Transverse colon (tissue), 4 donors: ENCODE results near the gene RCAN2. TPM values are rescaled to one million over a fixed set of nuclear protein-coding genes. Genes with fewer than 3 reads are reported as not detected.

Source experiments
- DNase-seq: peaks from one replicate; pipeline ENCODE4 v3.0.0-alpha.2; 2019
- H3K27ac ChIP-seq, 4 donors: fragments of 200-600 bp; sonication (generic); 2 replicates each; pipeline ENCODE4 v1.5.1; 2016 to 2018; ENCODE audit warnings: inconsistent platforms in 4 of 4
- H3K27me3 ChIP-seq: fragments of 200-600 bp; sonication (generic); 2 replicates; pipeline ENCODE4 v1.5.1; 2017; ENCODE audit warnings: inconsistent platforms
- H3K36me3 ChIP-seq, 4 donors: fragments of 200-600 bp; sonication (generic); 2 replicates each; pipeline ENCODE4 v1.5.1; 2017 to 2019; ENCODE audit warnings: inconsistent platforms in 4 of 4
- H3K4me1 ChIP-seq, 4 donors: fragments of 200-600 bp; sonication (generic); 2 replicates each; pipeline ENCODE4 v1.5.1; 2017 to 2020; ENCODE audit warnings: inconsistent platforms in 4 of 4
- H3K4me3 ChIP-seq, 4 donors: fragments of 200-600 bp; sonication (generic); 1 replicate in 1 of 4; 2 replicates in 3 of 4; pipeline versions ENCODE4 v1.5.1 to v1.6.1; 2017 to 2019; ENCODE audit warnings: inconsistent platforms in 4 of 4
- H3K9me3 ChIP-seq, 2 donors: fragments of 200-600 bp; sonication (generic); 2 replicates each; pipeline ENCODE4 v1.5.1; 2017 to 2019; ENCODE audit warnings: inconsistent platforms in 2 of 2
- CTCF ChIP-seq, 5 experiments: fragments of 200-600 bp in 3 of 5; fragments of 450-650 bp in 2 of 5; sonication (generic) in 3 of 5; IDR thresholded peaks; 1 replicate in 2 of 5; 2 replicates in 3 of 5; pipeline ENCODE4 v1.5.1; 2016 to 2017; ENCODE audit warnings: antibody characterized with exemption in 5 of 5, inconsistent platforms in 3 of 5, mild to moderate bottlenecking in 2 of 5, moderate library complexity in 1 of 5
- EP300 ChIP-seq: sonication (generic); formaldehyde crosslinking; IDR thresholded peaks from one replicate; pipeline ENCODE4 v1.6.1; 2017; ENCODE audit warnings: antibody characterized with exemption, low read depth
- POLR2A ChIP-seq: fragments of 450-650 bp; IDR thresholded peaks from one replicate; pipeline ENCODE4 v1.6.1; 2016; ENCODE audit warnings: antibody characterized with exemption, mild to moderate bottlenecking, moderate library complexity
- POLR2AphosphoS5 ChIP-seq, 3 donors: sonication (generic); formaldehyde crosslinking; IDR thresholded peaks; one replicate each; pipeline ENCODE4 v1.6.1; 2016; ENCODE audit warnings: antibody characterized with exemption in 3 of 3
- WGBS, 2 donors: methylation state at CpG; one replicate each; pipeline ENCODE4 v1.1.5; 2018; ENCODE audit warnings: low coverage in 1 of 2; 5-methylcytosine and 5-hydroxymethylcytosine counted together
- in situ Hi-C, 4 donors: fragments of 200-750 bp; cut with MboI; loops; one replicate each; pipeline versions ENCODE4 v1.15.0 to v1.15.1; 2017; ENCODE audit warnings: low sequenced_read_pairs in 3 of 4, low pct_ligation_motif_present in 1 of 4, low pct_unique_long_range_greater_than_20kb in 1 of 4
- intact Hi-C: fragments of 100-400 bp; cut with DNase I; formaldehyde crosslinking; loops from one replicate; pipeline ENCODE4 v1.15.1; 2023; ENCODE audit warnings: low total_unique reads
- total RNA-seq, 4 donors: library from RNA; depleted of rRNA; stranded (reverse); fragments of >200 nt; gene quantifications; one replicate each; pipeline ENCODE4 v1.1.0, GENCODE V29; 2016

Gene RCAN2
- total RNA-seq, 4 donors from 2014 or later, result 1.9 to 9.5 (median 7.5) TPM

- TF ChIP-seq CTCF (IDR thresholded peaks at IDR 0.05) (no peak), POLR2AphosphoS5 (IDR thresholded peaks at IDR 0.05) (no peak), POLR2A (no peak), EP300 (no peak)
- Histone ChIP-seq H3K9me3 (no peaks in the 10 kb centered on the region), H3K4me3 (no peak overlapping the region), H3K27me3 (no peaks in the 10 kb centered on the region), H3K36me3 (no peaks in the 10 kb centered on the region), H3K4me1 (peaks cover 0 to 17% (median 8%) of the 10 kb centered on the region in 4 donors), H3K27ac (no peak overlapping the region)
- in situ Hi-C loops (no loop called here), intact Hi-C loops (no loop called here)
- 93 to 100% methylated on average over 3 of the region's 3 CpGs for WGBS, 2 donors
- DNase-seq, result no peak
Observed at GRCh38 chr6:46251583-46252339, 239.5 kb downstream of the RCAN2 start.

GRCh38 chr6:46248143-46248542 lies 243.1 kb downstream of the RCAN2 start:
- WGBS, 2 donors, result 96 to 100% methylated on average over 2 of the region's 2 CpGs

GRCh38 chr6:46246727-46247126 lies 244.5 kb downstream of the RCAN2 start:
- WGBS, 2 donors, result 85 to 97% methylated on average over 7 to 8 of the region's 8 CpGs
- H3K9me3 ChIP-seq, result no peaks in the 10 kb centered on the region
- H3K27ac ChIP-seq, result no peak overlapping the region
- no peak overlapping the region for H3K4me3 ChIP-seq
- DNase-seq, result no peak
- no peaks in the 10 kb centered on the region for H3K4me1 ChIP-seq
- H3K27me3 ChIP-seq, result no peaks in the 10 kb centered on the region
- TF ChIP-seq POLR2AphosphoS5 (IDR thresholded peaks at IDR 0.05) (no peak), CTCF (IDR thresholded peaks at IDR 0.05) (no peak), EP300 (no peak), POLR2A (no peak)
- no peaks in the 10 kb centered on the region for H3K36me3 ChIP-seq
- in situ Hi-C loops, result loop anchor here in 2 of 4 donors (10.0 to 25.0 kb wide), 2 partner anchors 158 to 366 kb away; no protein-coding TSS in a partner anchor
- intact Hi-C loops, result no loop called here

More at GRCh38 chr6:46248143-46248542, 243.1 kb downstream of the RCAN2 start:
- Histone ChIP-seq H3K4me1 (no peaks in the 10 kb centered on the region), H3K4me3 (no peak overlapping the region), H3K9me3 (no peaks in the 10 kb centered on the region), H3K36me3 (no peaks in the 10 kb centered on the region), H3K27me3 (no peaks in the 10 kb centered on the region), H3K27ac (no peak overlapping the region)
- TF ChIP-seq POLR2AphosphoS5 (IDR thresholded peaks at IDR 0.05) (no peak), EP300 (no peak), CTCF (IDR thresholded peaks at IDR 0.05) (no peak), POLR2A (no peak)
- in situ Hi-C loops, result loop anchor here in 2 of 4 donors (10.0 to 25.0 kb wide), 2 partner anchors 157 to 364 kb away; no protein-coding TSS in a partner anchor
- intact Hi-C loops, result no loop called here
- DNase-seq, result no peak

- H3K27ac ChIP-seq, result no peak overlapping the region
- in situ Hi-C loops, result loop anchor here in 2 of 4 donors (10.0 to 25.0 kb wide), 2 partner anchors 159 to 366 kb away; no protein-coding TSS in a partner anchor
- no peaks in the 10 kb centered on the region for H3K36me3 ChIP-seq
- intact Hi-C loops, result no loop called here
- no peaks in the 10 kb centered on the region for H3K9me3 ChIP-seq
- no peaks in the 10 kb centered on the region for H3K4me1 ChIP-seq
- TF ChIP-seq CTCF (IDR thresholded peaks at IDR 0.05), result no peak
- no peak for TF ChIP-seq POLR2A
- TF ChIP-seq POLR2AphosphoS5 (IDR thresholded peaks at IDR 0.05), result no peak
- no peak for TF ChIP-seq EP300
- DNase-seq, result no peak
- 81% methylated on average over 1 of the region's 1 CpG; no CpG with 5 or more reads in 1 of the 2 donors for WGBS, 2 donors
- no peak overlapping the region for H3K4me3 ChIP-seq
- no peaks in the 10 kb centered on the region for H3K27me3 ChIP-seq
Observed at GRCh38 chr6:46246081-46246480, 245.2 kb downstream of the RCAN2 start.
